GM13976 (cell line): ENCODE data around the gene PACS2.
A peak's percentile ranks its signal among the peaks of the same experiment; 100 is the strongest.

Experiments
- DNase-seq: peaks from one replicate; pipeline ENCODE4 v3.0.0; 2012; ENCODE audit warnings: low spot score
- CTCF ChIP-seq: IDR thresholded peaks from 2 replicates; pipeline ENCODE4 v1.5.1; 2012; ENCODE audit warnings: borderline replicate concordance, mild to moderate bottlenecking; ENCODE audit not compliant: insufficient read depth; ENCODE audit errors: extremely low read depth, missing control alignments, control extremely low read depth
- in situ Hi-C: fragments of 300-500 bp; cut with MboI; formaldehyde crosslinking; loops from one replicate; pipeline ENCODE4 v1.12.0; 2022; ENCODE audit warnings: low sequenced_read_pairs, mixed read lengths, inconsistent platforms; ENCODE audit not compliant: unreplicated experiment

PACS2 gene

GRCh38 chr14:105415481-105416428 lies 101.2 kb downstream of the PACS2 start:
- TF ChIP-seq CTCF, result no peak
- in situ Hi-C loops, result no loop called here
- DNase-seq, result no peak

GRCh38 chr14:105416671-105417070 lies 102.1 kb downstream of the PACS2 start:
- in situ Hi-C loops, result no loop called here

DNA sequence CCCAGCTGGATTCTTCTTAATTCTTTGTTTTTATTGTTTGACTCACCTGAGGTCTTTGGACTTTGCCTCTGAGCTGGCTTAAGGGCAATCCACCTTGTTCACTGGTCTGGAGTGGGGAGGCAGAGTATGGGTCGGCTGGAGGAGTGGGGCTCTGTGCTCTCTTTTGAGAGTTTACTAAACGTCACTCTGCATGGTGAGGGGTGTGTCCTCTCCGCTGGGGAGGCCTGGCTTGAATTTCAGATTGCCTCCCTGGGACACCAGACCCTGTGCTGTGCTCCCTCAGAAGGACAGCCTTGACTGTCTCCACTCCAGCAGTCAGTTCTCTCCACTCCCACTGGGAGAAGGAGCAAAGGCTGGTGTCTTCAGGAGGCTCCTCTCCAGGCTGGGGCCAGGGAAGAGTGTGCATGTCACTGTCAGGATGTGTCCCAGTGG lies 103.2 kb downstream of the PACS2 start:
- in situ Hi-C loops, result no loop called here
- no peak for TF ChIP-seq CTCF
- no peak for DNase-seq

More at GRCh38 chr14:105416671-105417070, 102.1 kb downstream of the PACS2 start:
- TF ChIP-seq CTCF, result no peak
- DNase-seq, result no peak

DNA sequence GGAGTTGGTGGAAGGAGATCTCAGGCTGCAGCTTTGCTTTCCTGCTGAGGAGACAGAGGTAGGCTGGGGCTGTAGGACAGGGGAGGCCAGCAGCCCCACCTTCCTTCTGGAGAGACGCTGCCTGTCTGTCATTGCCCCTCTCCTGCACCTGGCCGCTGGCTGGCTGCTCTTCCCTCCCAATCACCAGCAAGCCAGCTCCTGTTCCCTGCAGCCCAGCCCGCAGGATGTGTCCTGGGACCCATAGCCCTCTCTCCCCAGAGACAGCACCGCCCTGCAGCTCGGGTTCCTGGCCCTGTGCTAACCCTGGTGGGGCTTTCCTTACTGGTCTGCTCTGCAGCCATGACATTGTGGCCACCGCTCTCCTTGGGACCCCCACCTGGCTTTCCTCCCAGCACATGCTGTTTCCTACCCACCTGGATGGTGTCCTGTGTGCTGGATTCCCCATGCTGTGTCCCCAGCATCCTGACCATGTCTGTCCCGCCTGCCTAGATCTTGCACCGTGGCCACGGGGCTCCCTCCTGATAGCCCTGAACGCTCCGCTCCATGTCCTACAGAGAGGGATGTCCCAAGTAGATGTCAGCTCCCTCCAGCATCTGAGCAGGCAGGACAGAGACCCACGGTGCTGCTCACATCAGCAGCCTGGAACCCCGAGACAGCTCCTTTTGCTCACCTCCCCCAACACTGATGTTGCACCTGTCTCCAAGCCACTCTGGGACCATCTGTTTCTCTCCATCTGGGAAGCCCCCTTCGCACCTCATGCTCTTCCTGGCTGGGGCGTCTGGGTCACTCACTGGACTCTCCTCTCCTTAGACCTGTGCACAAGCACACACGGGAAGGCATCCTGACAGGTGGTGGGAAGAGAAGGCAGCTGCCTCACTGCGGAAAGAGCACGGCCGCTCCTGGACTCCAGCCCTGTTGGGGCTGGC lies 104.0 kb downstream of the PACS2 start:
- TF ChIP-seq CTCF, result no peak
- no peak for DNase-seq
- in situ Hi-C loops, result no loop called here

DNA sequence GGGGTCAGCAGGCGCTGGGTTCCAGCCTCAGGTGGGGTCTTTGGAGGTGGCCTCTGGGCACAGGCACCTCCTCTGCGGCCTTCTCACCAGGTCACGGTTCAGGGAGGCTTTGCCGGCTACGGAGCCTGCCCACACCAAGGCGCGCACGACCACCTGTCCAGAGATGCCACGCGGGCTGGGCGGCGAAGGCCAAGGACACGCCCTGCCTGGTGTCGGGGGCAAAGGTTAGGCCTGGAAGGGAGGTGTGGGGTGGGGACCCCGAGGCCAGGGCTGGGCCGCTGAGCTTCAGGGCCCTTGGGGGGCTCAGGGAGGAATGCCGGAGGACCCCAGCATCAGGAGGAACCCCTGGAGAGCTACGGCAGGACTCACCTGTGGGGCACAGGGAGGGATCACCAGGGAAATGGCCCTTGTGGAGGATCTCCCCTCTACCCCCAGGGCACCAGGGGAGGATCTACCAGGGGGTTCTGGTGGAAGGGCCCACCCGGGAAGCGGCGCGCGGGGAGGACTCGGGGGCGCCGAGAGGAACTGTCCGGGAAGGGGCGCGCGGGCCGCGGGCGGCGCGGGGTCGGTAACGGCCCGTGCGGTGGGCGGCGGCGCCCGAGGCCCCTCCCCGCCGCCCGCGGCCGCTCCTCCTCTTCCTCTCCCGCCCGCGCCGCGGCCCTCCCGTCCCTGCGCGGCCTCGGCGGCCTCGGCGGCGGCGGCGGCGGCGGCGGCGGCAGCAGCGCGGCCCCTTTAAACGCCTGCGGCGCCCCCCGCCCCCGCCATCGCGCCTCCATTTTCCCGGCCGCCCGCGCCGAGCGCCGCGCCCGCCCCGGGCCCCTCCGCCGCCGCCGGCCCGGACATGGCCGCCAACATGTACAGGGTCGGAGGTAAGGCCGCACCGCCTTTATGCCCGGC lies 104.9 kb downstream of the PACS2 start, which contains the start of gene MTA1:
Gene MTA1, plus strand, starts transcription at position 633 of the 897 bp plus-strand sequence. Its CDS starts 209 bp downstream, at position 842.
- DNase-seq, result peak; percentile 90
- no peak for TF ChIP-seq CTCF
- in situ Hi-C loops, result no loop called here
